ENCODE measurements around the gene RAB3GAP2.
A peak's percentile ranks its signal among the peaks of the same experiment; 100 is the strongest.
"Not testable (repeated sequence)": the region's sequence is repeated elsewhere in the genome, so short reads cannot be mapped to it uniquely, and the experiment has no call there.

RAB3GAP2 gene

GRCh38 chr1:220236278-220236677 is 36.0 kb downstream of the RAB3GAP2 start:
- not testable (repeated sequence) for DNase-seq

- DNase-seq = no peak
Observed at GRCh38 chr1:220235462-220235861, 36.8 kb downstream of the RAB3GAP2 start.

DNA sequence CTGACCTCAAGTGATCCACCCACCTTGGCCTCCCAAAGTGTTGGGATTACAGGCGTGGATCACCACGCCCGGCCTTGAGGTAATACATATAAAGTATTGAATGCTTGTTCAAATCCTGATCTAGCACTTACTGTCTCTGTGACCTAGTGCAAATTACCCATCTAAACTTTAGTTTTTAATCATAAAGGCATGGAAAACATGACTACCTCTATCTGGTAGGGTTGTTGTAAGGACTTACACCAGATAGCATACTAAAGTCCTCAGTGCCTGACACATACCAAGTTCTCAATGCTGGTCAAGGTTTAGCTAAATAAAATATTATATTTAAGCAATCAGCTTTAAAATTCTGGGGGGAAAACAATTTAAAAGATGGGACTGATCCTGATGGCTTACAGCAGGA is 38.3 kb downstream of the RAB3GAP2 start:
- no peak for DNase-seq

DNA sequence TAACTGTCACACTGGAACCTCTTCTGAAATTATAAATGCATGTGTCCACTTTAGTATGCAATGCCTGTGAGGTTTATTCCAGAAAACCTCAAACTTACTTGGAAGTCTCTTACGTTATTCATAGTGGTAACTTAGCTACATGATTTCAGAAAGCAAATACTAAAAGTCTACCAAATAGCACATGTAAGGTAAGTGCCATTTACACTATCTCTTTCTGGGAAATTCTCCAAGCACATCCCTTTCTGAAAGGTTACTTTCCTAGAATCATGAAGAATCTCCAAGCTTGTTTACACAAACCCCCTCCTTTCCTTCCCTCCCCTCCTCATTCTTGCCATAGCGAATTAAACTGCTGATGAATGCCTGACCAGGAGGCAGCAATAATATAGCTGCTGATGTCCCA is 42.5 kb downstream of the RAB3GAP2 start:
- no peak for DNase-seq

DNA sequence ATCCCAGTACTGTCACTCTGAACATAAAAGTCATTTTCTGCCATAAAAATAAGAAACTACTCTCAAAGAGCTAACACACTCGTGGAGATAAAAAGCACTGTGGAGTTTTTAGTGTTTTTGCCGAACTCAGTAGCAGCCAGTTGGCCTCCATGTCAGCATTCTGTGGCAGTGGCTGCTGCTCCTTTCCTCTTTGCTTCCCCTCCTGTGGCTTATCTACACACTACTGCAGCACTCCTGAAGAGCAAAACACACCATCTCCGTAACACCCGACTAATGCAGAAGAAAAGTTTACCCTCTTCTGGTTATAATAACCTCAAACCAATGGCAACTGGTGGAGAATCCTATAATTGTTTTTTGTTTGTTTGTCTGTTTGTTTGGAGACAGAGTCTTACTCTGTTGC is 44.9 kb downstream of the RAB3GAP2 start:
- DNase-seq = no peak

DNA sequence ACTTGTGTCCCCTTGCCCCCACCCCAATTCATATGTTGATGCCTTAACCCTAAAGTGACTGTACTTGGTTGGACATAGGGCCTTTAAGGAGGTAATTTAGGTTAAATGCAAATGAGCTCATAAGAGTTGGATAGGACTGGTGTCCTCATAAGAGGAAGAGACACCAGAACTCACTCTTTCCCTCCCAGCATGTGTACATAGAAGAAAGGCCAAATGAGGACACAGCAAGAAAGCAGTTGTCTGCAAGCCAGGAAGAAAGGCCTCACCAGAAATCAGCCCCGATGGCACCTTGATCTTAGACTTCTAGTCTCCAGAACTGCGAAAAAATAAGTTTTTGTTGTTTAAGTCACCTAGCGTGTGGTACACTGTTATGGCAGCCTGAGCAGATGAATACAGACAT is 45.5 kb downstream of the RAB3GAP2 start:
- no peak for DNase-seq

DNA sequence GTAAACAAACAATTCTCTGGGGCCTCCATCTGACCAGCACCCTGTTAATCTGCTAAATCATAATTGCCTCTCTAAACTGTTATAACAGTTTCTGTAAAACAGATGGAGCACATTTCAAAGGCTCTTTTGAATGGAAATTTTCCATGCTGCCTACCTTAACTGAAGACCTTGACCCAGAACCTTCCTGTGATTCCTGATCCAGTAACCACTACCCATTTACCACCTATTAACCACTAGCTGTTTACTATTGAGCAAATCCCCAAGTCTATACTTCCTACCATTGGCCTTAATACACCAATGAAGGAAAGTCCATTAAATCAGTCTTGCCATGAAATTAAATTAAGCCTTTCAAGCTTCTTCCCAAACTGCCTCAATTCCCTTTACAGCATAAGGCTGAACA is 46.3 kb downstream of the RAB3GAP2 start:
- no peak for DNase-seq

DNA sequence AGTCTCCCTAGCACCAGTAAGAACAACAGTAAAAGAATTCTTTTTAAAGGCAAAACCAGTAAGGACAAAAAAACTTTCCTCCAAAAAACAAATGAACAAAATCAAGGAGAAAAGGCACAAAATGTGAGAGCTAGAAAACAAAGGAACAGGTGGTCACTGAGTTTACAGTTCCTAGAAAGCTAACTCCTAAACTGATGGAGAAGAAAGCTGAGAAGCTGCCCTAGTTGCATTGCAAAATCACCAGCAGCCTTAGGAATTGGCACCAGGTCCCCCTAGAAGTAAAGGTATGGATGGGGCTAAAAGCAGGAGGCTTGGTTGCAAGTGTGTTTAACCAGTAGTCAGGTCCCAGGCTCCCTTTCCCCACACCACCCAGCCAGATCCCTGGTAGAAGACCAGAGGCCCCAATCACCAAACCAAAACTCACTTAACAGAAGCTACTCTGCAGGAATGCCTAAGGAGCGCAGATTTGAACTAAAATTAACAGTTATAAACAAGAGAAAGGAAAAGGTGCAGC is 47.6 kb downstream of the RAB3GAP2 start:
- DNase-seq = no peak

DNA sequence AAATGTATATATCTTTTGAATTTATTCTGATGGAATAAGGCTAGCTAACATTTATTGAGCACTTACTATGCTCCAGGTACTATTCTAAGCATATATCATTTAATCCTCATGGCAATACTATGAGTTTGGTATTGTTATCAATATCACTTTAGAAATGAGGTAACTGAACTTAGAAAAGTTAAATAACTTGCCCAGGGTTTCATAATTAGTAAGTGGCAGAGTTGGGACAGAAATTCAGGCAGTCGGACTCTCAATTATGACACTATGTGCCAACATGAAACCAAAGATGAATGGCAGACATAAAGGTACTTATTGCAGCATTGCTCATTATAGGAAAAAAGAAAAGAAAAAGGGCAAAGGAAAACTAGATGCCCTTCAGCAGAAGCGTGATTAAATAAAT is 48.2 kb downstream of the RAB3GAP2 start:
- DNase-seq = no peak

DNA sequence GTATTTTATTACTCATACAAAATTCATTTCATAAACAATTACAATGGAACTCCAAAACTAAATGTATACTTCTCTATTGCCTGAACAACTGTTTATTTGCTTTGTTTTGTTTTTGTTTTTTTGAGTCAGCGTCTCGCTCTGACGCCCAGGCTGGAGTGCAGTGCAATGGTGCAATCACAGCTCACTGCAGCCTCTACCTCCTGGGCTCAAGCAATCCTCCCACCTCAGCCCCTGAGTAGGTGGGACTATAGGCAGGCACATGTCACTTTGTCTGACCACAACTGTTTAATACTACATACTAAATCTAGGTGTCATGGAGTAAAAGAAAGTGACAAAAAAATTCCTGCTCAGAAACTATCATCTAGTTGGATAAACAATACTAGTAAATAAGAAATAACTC is 49.3 kb downstream of the RAB3GAP2 start:
- no peak for DNase-seq

- no peak for DNase-seq
Observed at GRCh38 chr1:220221670-220222069, 50.6 kb downstream of the RAB3GAP2 start.

DNA sequence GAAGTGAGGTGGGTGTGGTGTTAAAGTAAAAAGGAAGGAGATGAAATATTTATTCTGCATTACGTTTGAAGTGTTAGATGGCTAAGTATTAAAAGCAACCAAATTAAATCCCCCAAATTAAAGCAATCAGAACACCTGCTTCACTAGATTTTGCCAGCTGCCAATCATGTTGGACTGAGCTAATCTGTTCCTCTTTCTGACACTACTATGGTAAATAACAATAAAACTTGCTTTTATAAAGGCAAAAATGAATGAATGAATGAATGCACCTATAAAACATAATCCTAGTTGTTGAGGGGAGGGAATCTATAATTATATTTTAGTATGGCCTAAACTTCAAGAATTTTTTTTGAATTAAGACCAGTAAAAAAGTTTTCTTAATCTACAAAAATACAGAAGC is 51.0 kb downstream of the RAB3GAP2 start:
- DNase-seq = no peak

- not testable (repeated sequence) for DNase-seq
Observed at GRCh38 chr1:220220699-220221040, 51.6 kb downstream of the RAB3GAP2 start.

DNA sequence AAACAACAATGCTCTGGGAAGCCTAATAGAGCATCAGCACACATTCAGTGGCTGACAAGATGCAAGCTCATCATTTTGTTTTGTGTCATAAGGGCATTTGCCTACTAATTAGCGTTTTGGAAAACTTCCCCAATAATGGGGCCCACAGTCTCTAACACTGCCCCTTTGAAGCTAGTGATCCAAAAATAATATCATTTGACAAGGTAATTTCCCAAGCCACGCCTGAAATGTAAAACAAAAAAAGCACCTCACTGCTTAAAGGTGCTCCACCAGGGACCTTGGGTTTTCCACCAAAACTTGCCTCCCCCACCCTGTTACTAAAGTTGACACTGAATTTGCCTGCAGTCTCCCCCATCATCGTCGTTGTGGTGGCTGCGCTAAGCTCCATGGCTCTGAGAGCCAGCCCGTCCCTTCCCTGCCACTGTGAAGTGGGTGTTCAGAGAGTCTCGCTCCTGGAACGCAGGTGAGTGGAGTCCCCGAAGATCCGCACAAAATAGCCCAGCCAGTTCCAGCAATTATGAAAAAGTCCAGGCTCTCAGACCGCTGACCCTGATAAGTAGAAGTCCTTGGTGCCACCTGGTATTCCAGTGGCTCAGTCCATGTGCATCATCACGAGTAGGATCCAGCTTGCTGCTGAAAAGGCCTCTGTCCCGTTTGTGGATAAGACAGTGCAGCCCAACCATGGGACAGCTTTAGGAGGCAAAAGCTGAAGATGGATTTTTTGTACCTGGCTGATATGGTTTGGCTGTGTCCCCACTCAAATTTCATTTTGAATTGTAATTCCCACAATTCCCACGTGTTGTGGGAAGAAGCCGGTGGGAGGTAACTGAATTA is 52.2 kb downstream of the RAB3GAP2 start:
- peak; percentile 50 for DNase-seq

GRCh38 chr1:220219136-220219442 is 53.2 kb downstream of the RAB3GAP2 start:
- no peak for DNase-seq

DNA sequence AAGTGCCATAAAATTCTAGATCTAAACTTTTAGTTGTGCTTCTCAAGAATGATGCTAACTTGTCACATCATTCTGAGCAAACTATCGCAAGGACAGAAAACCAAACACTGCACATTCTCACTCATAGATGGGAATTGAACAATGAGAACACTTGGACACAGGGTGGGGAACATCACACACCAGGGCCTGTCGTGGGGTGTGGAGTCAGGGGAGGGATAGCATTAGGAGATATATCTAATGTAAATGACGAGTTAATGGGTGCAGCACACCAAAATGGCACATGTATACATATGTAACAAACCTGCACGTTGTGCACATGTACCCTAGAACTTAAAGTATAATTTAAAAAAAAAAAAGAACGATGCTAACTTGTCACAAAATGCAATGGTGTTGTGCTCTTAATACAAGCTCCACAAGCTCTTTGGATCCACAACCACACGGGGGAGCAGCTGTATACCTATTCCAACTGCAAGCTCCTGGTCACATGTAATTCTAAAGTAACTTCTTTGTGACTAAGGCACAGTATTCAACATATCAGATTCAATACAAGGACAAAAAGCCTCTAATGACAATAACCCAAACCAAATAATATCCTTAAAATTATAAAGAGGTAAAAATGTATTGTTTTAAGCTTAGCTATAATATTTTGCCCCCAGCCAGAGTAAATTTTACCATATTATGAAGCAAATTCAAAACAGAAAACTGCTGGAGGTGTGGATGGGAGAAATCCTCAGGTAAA is 53.7 kb downstream of the RAB3GAP2 start:
- peak; percentile 79 for DNase-seq

- DNase-seq = no peak
Observed at GRCh38 chr1:220217383-220217988, 54.8 kb downstream of the RAB3GAP2 start.

GRCh38 chr1:220213382-220213983 is 58.8 kb downstream of the RAB3GAP2 start:
- no peak for DNase-seq

DNA sequence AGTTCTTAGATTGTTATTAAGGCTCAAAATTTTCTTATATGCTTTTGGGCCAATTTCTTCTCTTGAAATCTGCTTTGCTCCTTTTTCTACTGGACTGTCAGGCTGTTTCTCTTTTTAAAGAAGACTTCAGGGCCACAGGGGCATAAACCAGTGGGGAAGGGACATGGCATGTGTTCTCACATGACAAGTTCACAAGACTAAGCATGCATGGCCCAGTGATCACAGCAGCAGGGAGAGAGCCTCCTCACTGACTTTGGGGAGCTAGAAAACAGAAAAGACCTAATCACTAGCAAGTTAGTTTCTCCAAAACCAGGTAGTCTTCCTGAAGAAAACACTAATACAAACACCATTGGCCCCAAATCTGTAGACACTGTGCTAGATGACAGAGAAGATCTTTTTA is 64.8 kb downstream of the RAB3GAP2 start:
- DNase-seq = no peak

DNA sequence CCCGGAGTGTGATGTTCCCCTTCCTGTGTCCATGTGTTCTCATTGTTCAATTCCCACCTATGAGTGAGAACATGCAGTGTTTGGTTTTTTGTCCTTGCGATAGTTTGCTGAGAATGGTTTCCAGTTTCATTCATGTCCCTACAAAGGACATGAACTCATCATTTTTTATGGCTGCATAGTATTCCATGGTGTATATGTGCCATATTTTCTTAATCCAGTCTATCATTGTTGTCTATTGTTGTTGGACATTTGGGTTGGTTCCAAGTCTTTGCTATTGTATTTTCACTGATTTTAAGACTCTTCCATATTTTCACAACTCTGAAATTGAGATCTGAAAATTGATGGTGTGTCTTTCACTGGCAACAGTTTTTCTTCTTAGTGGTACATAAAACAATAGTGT is 67.5 kb downstream of the RAB3GAP2 start:
- DNase-seq = not testable (repeated sequence)

DNA sequence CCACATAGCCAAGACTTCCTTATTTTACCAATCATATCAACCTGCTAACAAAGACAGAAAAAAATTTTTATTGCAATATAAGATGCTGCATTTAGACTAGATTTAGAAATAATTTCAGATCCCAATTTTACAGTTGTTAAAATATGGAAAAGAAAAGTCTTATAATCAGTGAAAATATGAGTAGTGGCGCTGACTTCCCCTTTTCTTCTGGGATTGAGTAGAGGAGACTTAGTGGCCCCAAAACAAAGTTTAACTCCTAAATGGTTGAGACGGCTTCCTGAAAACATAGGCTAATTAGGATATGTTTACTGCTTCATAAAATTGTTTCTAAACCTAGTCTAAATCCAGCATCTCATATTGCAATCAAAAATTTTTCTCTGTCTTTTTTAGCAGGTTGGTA is 68.4 kb downstream of the RAB3GAP2 start:
- DNase-seq = no peak

DNA sequence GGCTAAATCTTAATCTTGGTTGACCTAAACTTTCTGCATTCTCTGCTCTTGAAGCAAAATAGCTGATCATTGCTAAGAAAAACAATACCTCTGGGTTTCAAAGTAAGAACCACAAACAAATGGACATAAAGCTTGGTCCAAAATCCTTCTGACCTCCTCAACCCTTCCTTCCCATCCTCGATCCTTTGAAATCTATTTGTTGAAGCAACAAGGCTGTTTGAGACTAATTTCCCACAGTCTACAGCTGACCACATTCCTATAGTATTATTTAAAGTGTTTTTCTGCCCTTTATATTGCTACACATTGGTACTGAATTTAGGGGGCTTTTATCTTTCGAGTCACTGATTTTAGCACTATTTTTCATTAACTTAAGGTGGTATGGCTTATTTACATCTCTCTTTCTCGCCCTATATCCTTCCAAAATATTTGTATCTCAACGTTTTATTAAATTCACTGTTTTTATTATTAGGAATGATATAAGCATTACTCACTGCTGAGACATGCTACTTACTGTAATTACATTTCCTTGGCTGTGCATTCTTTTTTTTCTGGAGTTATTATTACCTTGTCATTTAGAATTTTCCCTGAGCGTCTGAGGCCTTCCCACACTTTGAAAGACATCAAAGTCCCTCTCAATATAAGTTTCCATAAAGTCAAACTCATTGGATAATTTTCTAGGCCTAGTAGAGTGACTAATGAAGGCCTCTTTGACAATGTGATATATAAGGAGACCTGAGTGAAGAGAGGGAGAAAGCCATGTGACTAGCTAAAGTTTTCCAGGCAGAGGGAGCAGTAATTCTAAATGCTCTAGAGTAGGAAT is 73.9 kb downstream of the RAB3GAP2 start:
- no peak for DNase-seq

GRCh38 chr1:220195701-220196100 is 76.6 kb downstream of the RAB3GAP2 start:
- DNase-seq = no peak

Measured in islet precursor cell (in vitro differentiated cells).